CD4-positive, alpha-beta T cell treated with Interleukin-21 for 1 hour (primary cell): ENCODE data around the gene ZNRF3.
A peak's percentile ranks its signal among the peaks of the same experiment; 100 is the strongest.
"Not testable (repeated sequence)": the region's sequence is repeated elsewhere in the genome, so short reads cannot be mapped to it uniquely, and the experiment has no call there.

Experiments used
- DNase-seq: peaks from one replicate; pipeline ENCODE4 v3.0.0-alpha.2; 2020

The ZNRF3 gene

DNA sequence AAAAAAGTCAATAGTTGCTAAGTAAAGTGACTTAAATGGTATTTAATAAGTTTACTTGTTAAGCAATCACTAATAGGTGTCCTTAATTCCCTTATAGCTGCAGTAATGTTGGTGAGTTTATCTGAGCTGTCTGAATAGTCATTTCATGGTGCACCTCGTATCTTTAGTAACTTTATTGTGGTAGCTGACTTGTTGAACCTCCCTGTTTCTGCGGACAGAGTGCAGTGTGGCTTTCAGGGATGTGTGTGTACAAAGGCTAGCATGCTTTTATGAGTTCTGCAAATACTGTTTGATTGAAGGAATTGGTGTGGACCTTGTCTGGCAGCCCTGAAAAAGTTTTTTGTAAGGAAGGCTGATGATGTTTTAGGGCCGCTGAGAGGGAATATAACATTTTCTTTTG is 2.6 kb downstream of the ZNRF3 start:
- no peak for DNase-seq

GRCh38 chr22:28886679-28887078 is 3.3 kb downstream of the ZNRF3 start:
- DNase-seq: not testable (repeated sequence)

GRCh38 chr22:28887725-28888459 is 4.5 kb downstream of the ZNRF3 start:
- DNase-seq: no peak

DNA sequence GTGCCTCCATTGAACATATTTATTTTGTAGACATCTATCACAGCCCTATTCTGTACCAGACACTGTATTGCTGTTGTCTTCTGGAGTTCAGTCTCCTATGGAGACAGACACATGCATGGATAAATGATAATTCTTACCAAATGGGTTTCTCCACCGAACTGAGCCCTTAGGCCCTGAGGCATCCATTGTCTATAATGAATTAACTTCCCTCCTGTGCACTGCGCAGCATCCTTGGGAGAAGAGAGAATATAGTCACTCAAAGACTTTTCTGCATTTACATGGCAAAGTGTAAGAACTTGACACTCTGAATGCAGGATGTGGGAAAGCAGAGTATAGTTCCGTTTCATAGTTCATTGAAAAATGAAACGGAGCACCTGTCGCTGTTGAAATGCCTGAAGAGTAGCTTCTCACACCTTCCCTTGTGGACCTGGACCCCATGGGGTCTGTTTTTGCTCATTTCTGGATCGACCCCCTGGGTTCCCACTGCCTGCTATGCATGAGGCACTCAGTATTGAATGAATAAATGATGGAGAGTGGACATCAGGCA is 6.2 kb downstream of the ZNRF3 start:
- no peak for DNase-seq

DNA sequence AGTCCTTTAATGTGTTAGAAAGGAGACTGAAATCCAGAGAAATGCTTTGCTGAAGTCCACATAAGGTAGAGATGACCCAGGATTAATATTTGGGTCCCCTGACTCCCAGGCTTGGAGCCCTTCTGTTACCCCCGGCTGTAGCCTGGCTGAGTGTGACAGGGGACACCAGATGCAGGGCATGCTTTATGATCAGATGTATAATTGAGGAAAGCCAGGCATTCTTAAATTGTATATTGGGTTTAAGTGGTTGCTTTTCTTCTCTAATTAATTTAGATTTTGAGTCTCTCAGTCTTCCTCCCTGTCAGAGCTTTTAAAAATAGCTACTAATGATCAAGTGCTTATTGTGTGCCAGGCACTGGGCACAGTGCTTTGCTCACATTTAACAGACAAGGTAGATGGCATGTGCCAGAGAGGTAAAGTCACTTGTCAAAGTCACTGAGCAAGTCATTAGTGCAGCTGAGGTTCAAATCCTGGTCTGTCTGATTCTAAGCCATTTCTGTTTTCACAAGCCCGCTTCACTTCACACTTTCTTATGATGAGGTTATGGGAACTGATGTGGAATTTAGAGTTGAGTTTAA is 7.9 kb downstream of the ZNRF3 start:
- DNase-seq: no peak

DNA sequence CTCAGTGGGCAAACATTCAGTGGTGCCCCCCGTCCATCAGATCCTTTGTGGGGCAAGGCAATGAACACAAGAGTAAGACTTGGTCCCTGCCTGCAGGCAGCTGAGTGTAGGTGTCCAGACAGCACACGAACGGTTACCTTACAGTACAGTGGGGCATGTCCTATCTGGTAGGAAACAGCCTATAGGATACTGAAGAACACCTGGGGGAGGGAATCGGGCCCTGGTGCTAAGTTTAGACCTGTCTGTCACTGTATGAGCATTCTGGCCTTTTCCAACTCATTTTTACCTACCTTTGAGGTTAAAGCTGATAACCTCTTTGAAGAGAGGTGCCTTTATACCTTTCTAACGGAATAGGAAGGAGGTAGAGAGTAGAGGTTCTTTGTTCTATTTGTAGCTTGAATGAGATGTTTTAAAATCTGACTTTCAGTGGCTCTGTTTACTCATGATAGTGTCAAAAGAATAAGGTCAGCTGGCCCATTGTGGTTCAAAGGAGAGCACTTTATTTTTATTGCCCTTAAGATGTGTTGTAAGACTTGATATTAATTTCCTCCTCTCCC is 8.9 kb downstream of the ZNRF3 start:
- DNase-seq: no peak

- DNase-seq: no peak
These were observed 10.4 kb downstream of the ZNRF3 start for GRCh38 chr22:28893810-28894209.

DNA sequence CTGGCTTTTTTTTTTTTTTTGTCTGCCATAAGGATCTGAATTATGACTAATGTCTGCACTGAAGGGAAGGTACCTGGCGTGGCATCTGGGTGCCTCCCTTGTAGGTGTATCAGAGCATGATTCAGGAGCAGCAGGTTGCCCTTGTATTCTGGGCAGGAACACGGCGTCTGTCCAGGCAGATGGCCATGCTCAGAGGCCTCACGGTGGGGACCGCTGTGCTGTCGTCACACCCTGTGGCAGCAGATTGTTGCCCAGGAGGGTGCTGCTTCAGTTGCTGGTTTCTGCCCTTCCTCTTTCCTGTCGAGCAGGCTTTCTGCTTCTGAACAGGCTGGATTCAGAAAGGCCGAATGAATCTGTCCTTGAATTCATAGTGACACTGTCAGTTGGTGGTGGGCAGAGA is 11.0 kb downstream of the ZNRF3 start:
- DNase-seq: no peak

GRCh38 chr22:28894807-28895206 is 11.4 kb downstream of the ZNRF3 start:
- no peak for DNase-seq

DNA sequence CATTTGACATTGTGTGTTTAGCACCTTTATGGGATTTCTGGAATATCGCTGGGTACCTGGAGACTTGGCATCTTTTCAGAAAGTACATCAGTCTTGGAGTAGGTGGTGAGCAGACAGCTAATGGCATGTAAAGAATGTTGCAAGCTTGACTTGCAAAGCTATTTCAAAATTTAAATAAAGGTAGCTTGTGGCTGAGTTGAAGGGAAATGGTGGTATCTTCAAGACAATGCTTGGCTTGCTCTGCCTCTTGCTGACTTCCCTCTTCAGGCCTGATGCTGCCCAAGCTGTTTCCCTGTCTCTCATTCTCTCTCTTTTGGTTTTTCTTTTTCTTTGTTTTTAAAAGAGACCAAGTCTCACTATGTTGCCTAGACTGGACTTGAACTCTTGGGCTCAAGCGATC is 13.2 kb downstream of the ZNRF3 start:
- no peak for DNase-seq

DNA sequence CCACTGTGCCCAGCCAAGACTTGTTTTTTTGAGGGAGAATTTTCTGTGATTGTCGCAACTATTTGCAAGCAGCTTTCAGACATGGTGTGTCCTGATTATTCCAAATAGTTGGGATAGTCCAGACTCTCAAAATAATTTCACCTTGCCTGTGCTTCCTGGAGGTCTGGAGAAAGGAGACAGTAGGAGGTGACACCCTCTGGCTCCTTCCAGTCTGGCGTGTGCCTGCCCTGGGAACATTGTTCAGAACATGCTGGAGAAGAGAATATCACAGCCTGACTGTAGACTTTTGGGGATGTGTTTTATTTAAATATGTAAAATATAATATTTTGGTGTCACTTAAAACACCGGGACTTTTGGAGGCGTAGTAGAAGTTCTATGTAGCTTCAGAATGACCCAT is 14.9 kb downstream of the ZNRF3 start:
- DNase-seq: no peak

DNA sequence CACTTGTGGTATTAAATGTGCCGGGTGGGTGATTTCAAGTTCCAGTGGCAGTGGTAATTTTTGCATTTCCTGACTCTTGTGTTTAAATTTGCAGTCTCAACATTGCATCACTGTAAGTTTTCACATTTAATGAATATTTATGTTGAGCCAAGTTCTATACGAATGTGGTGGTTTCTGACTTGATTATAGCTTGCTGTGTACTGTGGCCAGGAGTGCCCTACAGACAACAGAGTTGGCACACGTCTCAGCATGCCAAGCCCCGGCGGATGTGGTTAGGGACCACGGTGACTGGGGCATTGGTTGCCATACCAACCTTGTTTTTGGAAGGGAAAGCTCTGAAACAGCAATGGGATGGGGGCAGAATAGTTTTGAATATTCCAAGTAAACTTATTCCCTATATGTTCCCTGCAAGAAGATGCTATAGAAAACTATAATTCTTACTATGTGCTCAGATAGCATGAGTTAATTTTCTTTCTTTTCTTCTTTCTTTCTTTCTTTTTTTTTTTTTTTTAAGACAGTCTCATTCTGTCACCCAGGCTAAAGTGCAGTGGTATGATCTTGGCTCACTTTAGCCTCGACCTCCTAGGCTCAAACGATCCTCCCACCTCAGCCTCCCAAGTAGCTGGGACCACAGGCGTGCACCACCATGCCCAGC is 16.0 kb downstream of the ZNRF3 start:
- DNase-seq: peak; percentile 46

DNA sequence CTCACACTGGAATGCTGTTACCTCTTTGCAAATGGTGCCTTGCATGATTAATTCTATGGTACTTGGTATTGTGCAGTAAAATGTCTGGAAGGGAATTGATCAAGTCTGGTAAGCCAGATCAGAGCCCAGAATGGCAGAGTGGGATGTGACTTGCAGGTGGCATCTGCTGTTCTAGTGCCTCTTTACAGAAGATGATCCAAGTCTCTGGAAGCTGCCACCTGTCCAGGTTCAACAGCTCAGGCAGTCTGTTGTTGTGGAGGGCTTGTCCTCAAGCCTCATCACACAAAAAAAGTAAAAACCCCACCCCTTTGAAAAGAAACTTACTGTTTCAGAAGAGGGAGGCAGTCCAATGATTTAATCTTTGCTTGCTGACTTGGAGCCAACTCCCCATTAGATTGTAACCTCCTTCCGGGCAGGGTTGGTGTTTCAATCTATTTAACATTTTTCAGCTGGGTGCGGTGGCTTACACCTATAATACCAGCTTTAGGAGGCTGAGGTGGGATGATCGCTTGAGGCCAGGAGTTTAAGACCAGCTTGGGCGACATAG is 17.1 kb downstream of the ZNRF3 start:
- no peak for DNase-seq

DNA sequence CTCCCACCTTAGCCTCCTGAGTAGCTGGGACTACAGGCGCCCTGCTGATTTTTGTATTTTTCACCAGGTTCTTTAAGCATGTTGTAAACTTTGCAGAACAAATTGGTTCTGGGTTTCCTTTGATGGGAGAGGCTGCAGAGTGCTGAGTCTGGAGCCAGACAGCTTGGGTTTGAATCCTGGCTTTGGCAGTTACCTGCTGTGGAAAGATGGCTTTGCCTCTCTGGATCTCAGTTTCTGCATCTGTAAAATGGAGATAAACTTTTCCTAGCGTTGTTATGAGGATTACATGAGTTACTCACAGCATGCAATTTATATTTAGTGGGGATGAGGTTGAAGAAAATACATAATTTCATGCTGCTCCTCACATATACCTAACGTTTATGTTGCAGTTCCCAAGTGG is 19.1 kb downstream of the ZNRF3 start:
- DNase-seq: no peak

DNA sequence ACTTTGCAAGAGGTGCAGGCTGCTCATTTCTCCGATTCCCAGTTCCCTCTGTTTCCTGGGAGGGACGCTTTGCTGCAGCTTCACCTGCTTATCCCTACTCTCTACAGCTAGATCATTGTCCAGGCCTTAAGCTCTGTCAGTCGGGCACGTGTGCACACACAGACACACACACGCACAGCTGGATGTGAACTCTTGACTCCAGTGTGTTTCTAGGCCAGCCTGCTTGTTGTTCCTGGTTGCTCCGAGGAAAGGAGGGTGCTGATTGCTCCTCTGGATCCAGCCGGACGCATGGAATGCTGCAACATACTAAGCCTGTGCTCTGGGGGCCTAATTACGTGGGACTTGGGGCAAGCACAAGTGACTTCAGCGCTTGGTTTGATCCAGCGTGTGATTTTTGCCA is 19.7 kb downstream of the ZNRF3 start:
- DNase-seq: no peak

DNA sequence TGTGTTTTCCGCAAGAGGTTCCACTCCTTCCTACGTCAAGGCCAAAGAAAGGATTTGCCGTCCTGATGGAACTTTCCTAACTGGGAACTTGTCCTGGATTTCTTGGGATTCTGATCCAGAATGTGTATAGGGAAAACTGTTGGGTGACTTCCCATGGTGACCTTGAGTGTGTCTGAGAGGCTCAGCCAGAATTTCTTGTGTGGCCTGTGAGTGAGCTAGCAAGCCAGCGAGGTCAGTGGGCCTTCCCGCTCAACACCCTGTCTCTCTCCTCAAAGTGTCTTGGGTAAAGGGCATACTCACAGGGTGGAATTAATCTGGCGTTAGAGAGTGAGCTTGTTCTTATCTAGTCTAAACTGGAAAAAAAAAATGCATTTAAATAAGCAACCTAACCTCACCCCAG is 20.4 kb downstream of the ZNRF3 start:
- no peak for DNase-seq

GRCh38 chr22:28904211-28904896 is 21.0 kb downstream of the ZNRF3 start:
- DNase-seq: no peak

- no peak for DNase-seq
These were observed 22.0 kb downstream of the ZNRF3 start for GRCh38 chr22:28905256-28905832.

DNA sequence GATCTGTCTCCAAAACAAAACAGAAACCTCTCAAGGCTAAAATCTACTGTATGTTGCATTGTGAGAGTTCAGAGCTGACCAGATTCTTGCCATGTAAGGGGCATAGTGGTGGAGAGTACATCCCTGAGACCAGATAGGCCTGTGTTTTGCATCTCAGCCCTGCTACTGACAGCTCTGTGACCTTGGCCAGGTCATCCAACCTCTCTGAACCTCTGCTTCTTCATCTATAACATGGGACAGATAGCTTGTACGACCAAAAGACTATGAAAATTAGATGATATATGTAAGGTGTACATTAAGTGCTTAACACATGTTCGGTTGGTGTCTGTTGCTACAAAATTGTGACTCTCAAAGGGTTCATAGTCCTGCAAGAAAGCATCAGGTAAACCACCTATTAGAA is 22.9 kb downstream of the ZNRF3 start:
- no peak for DNase-seq

- no peak for DNase-seq
These were observed 24.1 kb downstream of the ZNRF3 start for GRCh38 chr22:28907311-28908008.

DNA sequence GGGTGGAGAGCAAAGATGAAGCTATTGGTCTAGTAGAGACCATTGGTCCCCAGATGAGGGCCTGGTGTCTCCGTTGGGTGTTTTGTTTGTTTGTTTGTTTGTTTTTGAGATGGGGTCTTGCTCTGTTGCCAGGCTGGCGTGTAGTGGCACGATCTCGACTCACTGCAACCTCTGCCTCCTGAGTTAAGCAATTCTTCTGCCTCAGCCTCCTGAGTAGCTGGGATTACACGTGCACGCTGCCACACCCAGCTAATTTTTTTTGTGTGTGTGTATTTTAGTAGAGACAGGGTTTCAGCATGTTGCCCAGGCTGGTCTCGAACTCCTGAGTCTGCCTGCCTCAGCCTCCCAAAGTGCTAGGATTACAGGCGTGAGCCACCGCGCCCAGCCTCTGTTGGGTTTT is 25.4 kb downstream of the ZNRF3 start:
- not testable (repeated sequence) for DNase-seq

DNA sequence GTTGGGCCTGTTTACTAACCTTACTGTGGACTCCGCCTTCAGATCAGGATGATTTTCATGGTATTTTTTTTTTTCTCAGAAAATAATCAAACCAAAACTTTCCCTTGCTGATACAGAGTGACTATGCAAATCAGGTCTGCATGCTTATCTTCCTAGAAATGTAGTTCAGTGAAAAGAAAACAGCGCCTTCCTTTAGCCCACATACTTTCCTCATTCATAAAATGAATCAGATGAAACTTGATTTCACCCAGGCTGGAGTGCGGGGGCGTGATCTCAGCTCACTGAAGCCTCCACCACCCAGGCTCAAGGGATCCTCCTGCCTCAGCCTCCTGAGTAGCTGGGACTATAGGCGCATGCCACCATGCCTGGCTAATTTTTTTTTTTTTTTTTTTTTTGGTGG is 26.0 kb downstream of the ZNRF3 start:
- DNase-seq: no peak
